ENCODE results near the gene DNHD1.

DNHD1 gene

DNA sequence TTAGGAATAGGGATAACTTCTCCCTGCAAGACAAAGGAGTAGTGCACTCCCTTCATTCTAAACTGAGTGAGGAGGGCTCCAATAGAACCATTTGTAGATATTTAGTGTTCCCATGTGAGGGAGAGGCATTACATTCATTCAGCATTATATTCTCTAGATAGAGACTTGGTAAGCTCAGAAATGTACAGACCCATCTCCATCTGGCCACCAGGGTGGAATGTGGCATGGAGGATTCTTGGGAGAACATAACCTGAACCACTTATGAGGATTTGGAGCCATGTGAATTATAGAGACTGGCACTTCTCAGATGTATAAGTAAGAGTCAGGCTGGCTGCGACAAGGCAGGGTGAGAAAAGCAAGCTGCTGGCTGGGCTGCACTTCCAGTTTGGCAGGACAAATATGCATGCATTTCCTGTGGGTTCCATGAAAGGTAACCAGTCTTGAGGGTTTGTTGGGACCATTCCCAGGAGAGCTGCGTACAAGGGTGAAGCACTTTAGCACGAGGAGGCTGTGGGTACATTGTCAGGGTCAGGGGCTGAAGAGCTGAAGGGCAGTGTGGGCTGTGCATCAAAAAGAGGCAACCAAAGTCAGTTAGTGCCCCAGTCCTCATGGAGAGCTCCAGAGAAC lies 97.2 kb downstream of the DNHD1 start:
- H3K36me3 ChIP-seq: peaks cover under 1% of the 10 kb centered on the region; the same call in 1 of the 2 replicates
- no peaks in the 10 kb centered on the region for H3K27me3 ChIP-seq
- DNase-seq: no peak
- TF ChIP-seq, protein P1, sequence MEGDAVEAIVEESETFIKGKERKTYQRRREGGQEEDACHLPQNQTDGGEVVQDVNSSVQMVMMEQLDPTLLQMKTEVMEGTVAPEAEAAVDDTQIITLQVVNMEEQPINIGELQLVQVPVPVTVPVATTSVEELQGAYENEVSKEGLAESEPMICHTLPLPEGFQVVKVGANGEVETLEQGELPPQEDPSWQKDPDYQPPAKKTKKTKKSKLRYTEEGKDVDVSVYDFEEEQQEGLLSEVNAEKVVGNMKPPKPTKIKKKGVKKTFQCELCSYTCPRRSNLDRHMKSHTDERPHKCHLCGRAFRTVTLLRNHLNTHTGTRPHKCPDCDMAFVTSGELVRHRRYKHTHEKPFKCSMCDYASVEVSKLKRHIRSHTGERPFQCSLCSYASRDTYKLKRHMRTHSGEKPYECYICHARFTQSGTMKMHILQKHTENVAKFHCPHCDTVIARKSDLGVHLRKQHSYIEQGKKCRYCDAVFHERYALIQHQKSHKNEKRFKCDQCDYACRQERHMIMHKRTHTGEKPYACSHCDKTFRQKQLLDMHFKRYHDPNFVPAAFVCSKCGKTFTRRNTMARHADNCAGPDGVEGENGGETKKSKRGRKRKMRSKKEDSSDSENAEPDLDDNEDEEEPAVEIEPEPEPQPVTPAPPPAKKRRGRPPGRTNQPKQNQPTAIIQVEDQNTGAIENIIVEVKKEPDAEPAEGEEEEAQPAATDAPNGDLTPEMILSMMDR (IDR thresholded peaks at IDR 0.05; ENCODE audit: low read depth, low read length): no peak
- no peaks in the 10 kb centered on the region for H3K9me3 ChIP-seq
- H3K4me3 ChIP-seq (ENCODE audit: low read depth, low read length): no peak overlapping the region
- H3K4me1 ChIP-seq: no peaks in the 10 kb centered on the region

DNA sequence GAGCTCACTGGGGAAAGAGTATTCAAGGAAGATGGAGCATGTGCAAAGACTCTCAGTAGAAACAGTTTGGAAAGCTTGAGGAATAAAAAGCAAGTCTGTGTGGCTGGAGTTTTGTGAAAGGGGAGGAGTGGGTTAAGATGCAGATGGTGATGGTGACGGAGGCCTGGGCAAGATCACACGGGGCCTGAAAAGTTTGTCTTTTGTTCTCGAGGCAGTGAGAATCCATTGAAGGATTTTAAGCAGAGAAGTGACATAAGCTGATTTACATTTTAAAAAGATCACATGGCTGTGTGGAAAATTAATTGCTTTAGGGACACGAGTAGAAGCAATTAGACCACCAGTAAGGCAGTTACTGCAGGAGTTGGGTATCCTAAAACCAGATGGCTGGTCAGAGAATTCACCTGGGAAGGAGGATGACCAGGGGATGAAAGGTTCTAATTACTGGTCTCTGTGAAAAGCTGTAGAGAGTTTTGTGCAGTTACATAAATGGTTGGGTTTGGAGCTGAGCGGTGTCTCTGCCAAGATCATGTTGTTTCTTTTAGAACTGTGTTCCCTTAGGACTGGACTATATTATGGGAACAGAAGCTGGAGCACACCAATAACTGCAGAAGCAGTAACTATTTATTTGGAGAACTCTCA lies 99.3 kb downstream of the DNHD1 start:
- DNase-seq: no peak
- H3K9me3 ChIP-seq: no peaks in the 10 kb centered on the region
- peaks cover 19% of the 10 kb centered on the region for H3K36me3 ChIP-seq
- no peaks in the 10 kb centered on the region for H3K27me3 ChIP-seq
- H3K4me3 ChIP-seq (ENCODE audit: low read depth, low read length): no peak overlapping the region
- TF ChIP-seq, protein P1 (IDR thresholded peaks at IDR 0.05; ENCODE audit: low read depth, low read length): no peak
- H3K4me1 ChIP-seq: no peaks in the 10 kb centered on the region

DNA sequence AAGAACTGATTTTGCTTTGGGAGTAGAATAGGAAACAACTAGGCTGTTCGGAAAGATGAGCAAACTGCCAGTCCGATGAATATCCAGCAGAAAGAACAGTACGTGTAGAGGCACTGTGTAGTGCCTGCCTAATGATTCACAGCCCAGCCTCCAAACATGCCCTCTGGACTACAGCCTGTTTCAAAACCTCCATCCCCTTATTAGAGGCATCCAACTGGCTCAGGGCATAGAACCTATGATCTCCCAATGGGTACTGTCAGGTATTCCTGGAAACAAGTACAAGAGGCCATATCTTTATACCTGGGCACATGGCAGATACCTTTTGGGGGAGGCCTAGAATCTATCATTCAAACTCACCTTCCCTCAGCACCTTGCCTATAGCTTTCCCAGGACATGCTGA lies 101.5 kb downstream of the DNHD1 start:
- Histone ChIP-seq H3K4me1 (no peaks in the 10 kb centered on the region), H3K4me3 (ENCODE audit: low read depth, low read length) (no peak overlapping the region), H3K36me3 (peaks cover 23% of the 10 kb centered on the region), H3K9me3 (no peaks in the 10 kb centered on the region), H3K27me3 (no peaks in the 10 kb centered on the region)
- TF ChIP-seq, protein P1 (IDR thresholded peaks at IDR 0.05; ENCODE audit: low read depth, low read length): no peak
- no peak for DNase-seq

DNA sequence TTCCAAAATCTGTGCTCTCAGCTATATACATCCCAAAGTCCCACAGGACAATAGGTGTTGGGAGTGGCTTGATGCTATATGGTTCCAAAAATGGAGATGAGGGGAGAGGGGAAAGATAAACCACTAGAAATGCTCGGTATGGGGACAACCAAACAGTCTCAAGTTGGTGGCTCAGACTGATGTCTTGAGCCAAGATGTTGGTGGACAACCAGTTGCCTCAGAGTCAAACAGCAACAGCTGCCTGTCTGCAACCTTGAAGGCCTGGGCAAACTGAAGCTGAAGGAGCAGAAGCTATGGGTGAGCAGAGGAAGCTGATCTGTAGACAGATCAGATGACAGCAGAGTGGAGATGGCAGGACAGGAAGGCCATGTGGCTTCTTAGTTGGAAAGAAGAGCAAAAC lies 102.4 kb downstream of the DNHD1 start:
- Histone ChIP-seq H3K27me3 (no peaks in the 10 kb centered on the region), H3K9me3 (no peaks in the 10 kb centered on the region), H3K36me3 (peaks cover 23% of the 10 kb centered on the region), H3K4me3 (ENCODE audit: low read depth, low read length) (no peak overlapping the region), H3K4me1 (no peaks in the 10 kb centered on the region)
- no peak for DNase-seq
- TF ChIP-seq, protein P1 (IDR thresholded peaks at IDR 0.05; ENCODE audit: low read depth, low read length): no peak

DNA sequence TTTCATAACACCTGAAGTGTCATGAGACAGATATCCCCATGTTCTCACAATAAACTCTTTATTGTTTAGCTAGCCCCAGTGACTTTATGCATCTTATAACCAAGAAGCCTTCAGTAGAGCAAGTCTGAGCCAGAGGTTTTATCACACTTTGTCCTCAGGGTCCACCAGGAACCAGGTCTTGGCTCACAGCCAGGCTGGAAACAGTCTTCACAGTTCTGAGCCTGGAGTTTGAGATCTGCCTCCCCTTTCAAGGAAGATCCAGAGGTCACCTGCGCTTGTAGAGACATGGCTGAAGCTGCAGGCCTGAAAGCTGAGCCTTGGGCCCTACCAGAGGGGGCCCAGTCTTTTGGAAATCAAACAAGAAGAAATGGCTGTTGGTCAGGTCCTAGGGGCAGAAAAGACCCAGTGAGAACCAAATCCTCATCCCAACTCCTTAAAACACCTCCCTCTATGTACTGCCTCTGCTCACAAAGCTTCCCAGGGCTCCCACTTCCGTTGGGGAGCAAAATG lies 102.9 kb downstream of the DNHD1 start:
- Histone ChIP-seq H3K36me3 (peaks cover 23% of the 10 kb centered on the region), H3K4me1 (no peaks in the 10 kb centered on the region), H3K27me3 (no peaks in the 10 kb centered on the region), H3K9me3 (no peaks in the 10 kb centered on the region), H3K4me3 (ENCODE audit: low read depth, low read length) (no peak overlapping the region)
- TF ChIP-seq, protein P1 (IDR thresholded peaks at IDR 0.05; ENCODE audit: low read depth, low read length): no peak
- DNase-seq: no peak

DNA sequence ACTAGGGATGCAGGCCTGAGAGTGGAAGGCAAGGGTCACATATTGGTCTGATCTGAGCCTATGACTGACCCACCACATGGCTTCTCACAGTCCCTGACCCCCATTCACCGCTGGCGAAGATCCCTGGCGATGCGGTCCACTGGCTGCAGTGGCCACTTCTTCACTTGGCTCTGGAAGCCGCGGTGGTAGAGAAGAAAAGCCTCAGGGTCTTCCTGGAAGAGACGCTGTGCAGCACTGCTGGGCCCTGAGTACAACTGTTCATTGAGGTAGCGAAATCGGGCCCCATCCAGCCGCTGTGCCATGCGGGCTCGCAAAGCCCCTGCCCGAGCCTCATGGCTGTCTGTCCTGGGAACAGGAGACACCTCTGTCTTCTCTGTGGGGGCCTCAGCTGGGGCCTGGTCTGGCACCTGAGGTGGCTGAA lies 104.0 kb downstream of the DNHD1 start:
- Histone ChIP-seq H3K9me3 (no peaks in the 10 kb centered on the region), H3K27me3 (no peaks in the 10 kb centered on the region), H3K4me1 (no peaks in the 10 kb centered on the region), H3K36me3 (peaks cover 23% of the 10 kb centered on the region), H3K4me3 (ENCODE audit: low read depth, low read length) (no peak overlapping the region)
- TF ChIP-seq, protein P1 (IDR thresholded peaks at IDR 0.05; ENCODE audit: low read depth, low read length): no peak
- DNase-seq: no peak

All from BE2C (cell line).